Astrocyte (in vitro differentiated cells and primary cell): Measurements from ENCODE around the gene CNFN.

Experiments
- EZH2 ChIP-seq: IDR thresholded peaks from 2 replicates; pipeline ENCODE4 v1.6.1; 2012; ENCODE audit warnings: mild to moderate bottlenecking, low read length, inconsistent platforms; ENCODE audit not compliant: insufficient read depth
- TF ChIP-seq, protein P1 (sequence below): IDR thresholded peaks from 2 replicates; pipeline ENCODE4 v1.5.1; 2011; ENCODE audit warnings: low read depth, mild to moderate bottlenecking, inconsistent platforms, low read length, moderate library complexity; ENCODE audit not compliant: insufficient read depth

DNA sequence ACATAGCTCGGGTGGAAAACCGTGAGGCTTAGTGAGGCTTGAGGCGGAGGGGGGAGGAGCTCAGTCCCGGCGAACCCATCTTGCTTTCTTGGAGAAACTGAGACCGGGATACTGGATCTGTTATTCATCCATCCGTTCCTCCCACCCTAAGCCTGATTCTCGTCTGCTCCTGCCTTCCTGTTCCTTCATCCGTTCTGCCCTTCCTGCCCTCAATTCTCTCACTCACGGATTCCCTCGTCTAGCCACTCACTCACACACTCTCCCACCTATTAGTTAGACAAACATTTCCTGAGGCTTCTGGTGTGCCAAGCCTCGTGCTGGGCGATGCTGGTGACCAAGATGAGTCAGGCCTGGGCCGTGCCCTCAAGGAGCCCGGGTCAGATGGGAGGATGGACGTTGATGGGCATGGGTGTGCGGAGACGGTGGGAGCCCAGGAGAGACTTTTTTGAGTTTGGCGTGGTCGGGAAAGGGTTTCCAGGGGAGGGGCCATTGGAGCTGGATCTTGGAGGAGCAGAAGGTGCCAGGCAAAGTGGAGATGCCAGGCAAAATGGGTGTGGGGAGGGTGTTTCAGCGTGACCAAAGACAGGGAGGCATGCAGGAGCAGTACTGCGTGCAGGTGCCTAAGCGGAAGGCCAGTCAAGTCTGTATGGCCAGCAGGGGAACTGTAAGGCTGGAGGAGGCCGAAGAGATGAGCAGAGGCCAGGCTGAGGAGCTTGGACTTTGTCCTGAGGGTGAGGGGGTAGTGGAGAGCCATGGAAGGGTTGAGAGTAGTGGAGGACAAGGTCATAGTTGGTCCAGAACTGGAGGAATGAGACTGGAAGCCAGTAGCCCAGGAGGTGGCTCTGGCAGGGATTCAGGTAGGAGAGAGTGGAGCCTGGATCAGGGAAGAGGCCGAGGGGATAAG, 7.4 kb upstream of the CNFN start:
- TF ChIP-seq, protein P1, sequence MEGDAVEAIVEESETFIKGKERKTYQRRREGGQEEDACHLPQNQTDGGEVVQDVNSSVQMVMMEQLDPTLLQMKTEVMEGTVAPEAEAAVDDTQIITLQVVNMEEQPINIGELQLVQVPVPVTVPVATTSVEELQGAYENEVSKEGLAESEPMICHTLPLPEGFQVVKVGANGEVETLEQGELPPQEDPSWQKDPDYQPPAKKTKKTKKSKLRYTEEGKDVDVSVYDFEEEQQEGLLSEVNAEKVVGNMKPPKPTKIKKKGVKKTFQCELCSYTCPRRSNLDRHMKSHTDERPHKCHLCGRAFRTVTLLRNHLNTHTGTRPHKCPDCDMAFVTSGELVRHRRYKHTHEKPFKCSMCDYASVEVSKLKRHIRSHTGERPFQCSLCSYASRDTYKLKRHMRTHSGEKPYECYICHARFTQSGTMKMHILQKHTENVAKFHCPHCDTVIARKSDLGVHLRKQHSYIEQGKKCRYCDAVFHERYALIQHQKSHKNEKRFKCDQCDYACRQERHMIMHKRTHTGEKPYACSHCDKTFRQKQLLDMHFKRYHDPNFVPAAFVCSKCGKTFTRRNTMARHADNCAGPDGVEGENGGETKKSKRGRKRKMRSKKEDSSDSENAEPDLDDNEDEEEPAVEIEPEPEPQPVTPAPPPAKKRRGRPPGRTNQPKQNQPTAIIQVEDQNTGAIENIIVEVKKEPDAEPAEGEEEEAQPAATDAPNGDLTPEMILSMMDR = no peak
- no peak for TF ChIP-seq EZH2
